ENCODE data around the gene PIP5K1B. TPM values are rescaled to one million over a fixed set of nuclear protein-coding genes. Genes with fewer than 3 reads are reported as not detected.

PIP5K1B gene
- total RNA-seq, 1 experiment from 2014 or later = 5.2 TPM

DNA sequence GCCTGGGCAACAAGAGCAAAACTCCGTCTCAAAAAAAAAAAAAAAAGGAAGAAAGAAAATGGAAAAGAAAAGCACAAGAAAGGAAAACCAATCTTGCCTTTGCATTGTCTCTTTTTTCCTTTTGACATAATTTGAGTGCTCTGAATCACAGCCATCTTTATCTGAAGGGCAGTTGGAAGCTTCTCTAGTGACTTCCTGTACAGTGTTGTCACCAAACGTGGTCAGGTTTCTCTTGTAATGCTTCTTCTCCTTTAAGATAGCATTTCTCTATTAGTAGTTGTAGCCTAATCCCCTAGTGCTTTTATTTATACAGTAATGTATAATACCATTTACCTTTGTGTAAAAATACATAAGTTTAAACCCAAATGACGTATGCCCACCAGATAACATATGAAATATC lies 290.7 kb downstream of the PIP5K1B start:
- peaks cover 37% of the 10 kb centered on the region for H3K4me1 Mint-ChIP-seq
- CTCF ChIA-PET = interaction anchor here (4.4 kb wide), 1 partner anchor 412 kb away, joined by 27 read pairs; no protein-coding TSS in a partner anchor

GRCh38 chr9:68996462-68996861 lies 291.4 kb downstream of the PIP5K1B start:
- ATAC-seq = no peak
- H3K27me3 Mint-ChIP-seq (ENCODE audit: low read depth) = no peaks in the 10 kb centered on the region
- ChIA-PET CTCF (interaction anchor here (0.9 to 4.4 kb wide), 3 partner anchors 17 to 428 kb away, joined by 3 to 27 read pairs (median 4); no protein-coding TSS in a partner anchor), POLR2A (no interaction called here)
- no peak overlapping the region for H3K27ac Mint-ChIP-seq
- no peaks in the 10 kb centered on the region for H3K36me3 Mint-ChIP-seq
- no peak for DNase-seq (ENCODE audit: low spot score)
- no peak overlapping the region for H3K4me3 Mint-ChIP-seq
- no peak for TF ChIP-seq NR1H2 (CRISPR knock-in tag; IDR thresholded peaks at IDR 0.05)
- TF ChIP-seq CREB1 (CRISPR knock-in tag; IDR thresholded peaks at IDR 0.05) = no peak
- TF ChIP-seq, protein P1, sequence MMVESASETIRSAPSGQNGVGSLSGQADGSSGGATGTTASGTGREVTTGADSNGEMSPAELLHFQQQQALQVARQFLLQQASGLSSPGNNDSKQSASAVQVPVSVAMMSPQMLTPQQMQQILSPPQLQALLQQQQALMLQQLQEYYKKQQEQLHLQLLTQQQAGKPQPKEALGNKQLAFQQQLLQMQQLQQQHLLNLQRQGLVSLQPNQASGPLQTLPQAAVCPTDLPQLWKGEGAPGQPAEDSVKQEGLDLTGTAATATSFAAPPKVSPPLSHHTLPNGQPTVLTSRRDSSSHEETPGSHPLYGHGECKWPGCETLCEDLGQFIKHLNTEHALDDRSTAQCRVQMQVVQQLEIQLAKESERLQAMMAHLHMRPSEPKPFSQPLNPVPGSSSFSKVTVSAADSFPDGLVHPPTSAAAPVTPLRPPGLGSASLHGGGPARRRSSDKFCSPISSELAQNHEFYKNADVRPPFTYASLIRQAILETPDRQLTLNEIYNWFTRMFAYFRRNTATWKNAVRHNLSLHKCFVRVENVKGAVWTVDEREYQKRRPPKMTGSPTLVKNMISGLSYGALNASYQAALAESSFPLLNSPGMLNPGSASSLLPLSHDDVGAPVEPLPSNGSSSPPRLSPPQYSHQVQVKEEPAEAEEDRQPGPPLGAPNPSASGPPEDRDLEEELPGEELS (CRISPR knock-in tag; IDR thresholded peaks at IDR 0.05) = no peak
- no peak for TF ChIP-seq IRF2 (CRISPR knock-in tag; IDR thresholded peaks at IDR 0.05; ENCODE audit: borderline replicate concordance, low read depth)
- TF ChIP-seq PRRX2 (CRISPR knock-in tag; IDR thresholded peaks at IDR 0.05) = no peak
- peaks cover 37% of the 10 kb centered on the region for H3K4me1 Mint-ChIP-seq
- H3K9me3 Mint-ChIP-seq = no peaks in the 10 kb centered on the region

More for the DNA sequence above, 290.7 kb downstream of the PIP5K1B start:
- Mint-ChIP-seq H3K27ac (no peak overlapping the region), H3K27me3 (ENCODE audit: low read depth) (no peaks in the 10 kb centered on the region), H3K4me3 (no peak overlapping the region), H3K9me3 (no peaks in the 10 kb centered on the region), H3K36me3 (no peaks in the 10 kb centered on the region)
- TF ChIP-seq, protein P2, sequence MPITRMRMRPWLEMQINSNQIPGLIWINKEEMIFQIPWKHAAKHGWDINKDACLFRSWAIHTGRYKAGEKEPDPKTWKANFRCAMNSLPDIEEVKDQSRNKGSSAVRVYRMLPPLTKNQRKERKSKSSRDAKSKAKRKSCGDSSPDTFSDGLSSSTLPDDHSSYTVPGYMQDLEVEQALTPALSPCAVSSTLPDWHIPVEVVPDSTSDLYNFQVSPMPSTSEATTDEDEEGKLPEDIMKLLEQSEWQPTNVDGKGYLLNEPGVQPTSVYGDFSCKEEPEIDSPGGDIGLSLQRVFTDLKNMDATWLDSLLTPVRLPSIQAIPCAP (CRISPR knock-in tag; IDR thresholded peaks at IDR 0.05) = no peak
- TF ChIP-seq, protein P3, sequence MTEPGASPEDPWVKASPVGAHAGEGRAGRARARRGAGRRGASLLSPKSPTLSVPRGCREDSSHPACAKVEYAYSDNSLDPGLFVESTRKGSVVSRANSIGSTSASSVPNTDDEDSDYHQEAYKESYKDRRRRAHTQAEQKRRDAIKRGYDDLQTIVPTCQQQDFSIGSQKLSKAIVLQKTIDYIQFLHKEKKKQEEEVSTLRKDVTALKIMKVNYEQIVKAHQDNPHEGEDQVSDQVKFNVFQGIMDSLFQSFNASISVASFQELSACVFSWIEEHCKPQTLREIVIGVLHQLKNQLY (CRISPR knock-in tag; IDR thresholded peaks at IDR 0.05) = no peak
- TF ChIP-seq E2F1 (CRISPR knock-in tag; IDR thresholded peaks at IDR 0.05) (no peak), ZNF232 (CRISPR knock-in tag; IDR thresholded peaks at IDR 0.05) (no peak), MAX (CRISPR knock-in tag; IDR thresholded peaks at IDR 0.05) (no peak), CBFB (CRISPR knock-in tag; IDR thresholded peaks at IDR 0.05; ENCODE audit: low read depth) (no peak), KAT7 (CRISPR knock-in tag; IDR thresholded peaks at IDR 0.05; ENCODE audit: borderline replicate concordance) (no peak), SMAD4 (CRISPR knock-in tag; IDR thresholded peaks at IDR 0.05) (no peak), CREM (CRISPR knock-in tag; IDR thresholded peaks at IDR 0.05) (no peak), HMGXB4 (CRISPR knock-in tag; IDR thresholded peaks at IDR 0.05) (no peak), HMGA2 (CRISPR knock-in tag; IDR thresholded peaks at IDR 0.05) (no peak), NR3C1 (CRISPR knock-in tag; conservative IDR thresholded peaks at IDR 0.05; ENCODE audit: low read depth) (no peak), SMAD3 (CRISPR knock-in tag; IDR thresholded peaks at IDR 0.05; ENCODE audit: borderline replicate concordance) (no peak)
- POLR2A ChIA-PET = no interaction called here
- no peak for ATAC-seq
- DNase-seq (ENCODE audit: low spot score) = no peak

Measured in WTC11 (cell line).